Keratinocyte (primary cell): ENCODE measurements around the gene MAPK4. TPM values are rescaled to one million over a fixed set of nuclear protein-coding genes. Genes with fewer than 3 reads are reported as not detected.

Experiments
- DNase-seq: peaks from one replicate; pipeline ENCODE4 v3.0.0-alpha.2; 2011; ENCODE audit warnings: low read depth, missing footprints, low spot score
- FAIRE-seq: peaks from 2 replicates; lab custom pipeline; 2011; peaks lifted over from hg19 to GRCh38; lab: Jason Lieb, UNC
- H2AFZ ChIP-seq: 2 replicates; pipeline ENCODE4 v1.6.0; 2012; ENCODE audit warnings: low read length, control low read depth, inconsistent platforms; ENCODE audit not compliant: control insufficient read depth
- H3K27ac ChIP-seq: 2 replicates; pipeline ENCODE4 v1.5.1; 2011; ENCODE audit warnings: low read length; ENCODE audit not compliant: control insufficient read depth, insufficient read depth
- H3K27me3 ChIP-seq: 3 replicates; pipeline ENCODE4 v1.6.0; 2011; ENCODE audit warnings: low read length; ENCODE audit not compliant: control insufficient read depth, insufficient read depth; ENCODE audit errors: extremely low read depth
- H3K36me3 ChIP-seq, 2 experiments: 2 replicates in 1 of 2; 3 replicates in 1 of 2; pipeline ENCODE4 v1.5.1; 2011; ENCODE audit warnings: low read length in 2 of 2, mild to moderate bottlenecking in 1 of 2; ENCODE audit not compliant: control insufficient read depth in 2 of 2, insufficient read depth in 2 of 2; ENCODE audit errors: extremely low read depth in 1 of 2
- H3K4me1 ChIP-seq: 3 replicates; pipeline ENCODE4 v1.5.1; 2011; ENCODE audit warnings: low read length; ENCODE audit not compliant: control insufficient read depth, insufficient read depth; ENCODE audit errors: extremely low read depth
- H3K4me2 ChIP-seq: 3 replicates; pipeline ENCODE4 v1.6.0; 2011; ENCODE audit warnings: low read depth, low read length; ENCODE audit not compliant: control insufficient read depth, insufficient read depth; ENCODE audit errors: extremely low read depth
- H3K4me3 ChIP-seq, 3 experiments: fragments of 200-600 bp in 1 of 3; sonication (generic) in 1 of 3; 2 replicates in 2 of 3; 3 replicates in 1 of 3; pipeline ENCODE4 v1.5.1; 2011 to 2016; ENCODE audit warnings: low read length in 3 of 3, mild to moderate bottlenecking in 3 of 3, control low read depth in 2 of 3, inconsistent platforms in 1 of 3, low read depth in 1 of 3, mixed read lengths in 1 of 3, mixed run types in 1 of 3, moderate library complexity in 1 of 3; ENCODE audit not compliant: control insufficient read depth in 2 of 3, insufficient read depth in 2 of 3; ENCODE audit errors: extremely low read depth in 1 of 3
- H3K79me2 ChIP-seq: 2 replicates; pipeline ENCODE4 v1.6.0; 2012; ENCODE audit warnings: low read length; ENCODE audit not compliant: control insufficient read depth, insufficient read depth
- H3K9ac ChIP-seq: 3 replicates; pipeline ENCODE4 v1.6.0; 2011; ENCODE audit warnings: low read length; ENCODE audit not compliant: control insufficient read depth, insufficient read depth; ENCODE audit errors: extremely low read depth
- H3K9me1 ChIP-seq: 3 replicates; pipeline ENCODE4 v1.6.0; 2011; ENCODE audit warnings: low read length; ENCODE audit not compliant: control insufficient read depth, insufficient read depth; ENCODE audit errors: extremely low read depth
- H3K9me3 ChIP-seq: 2 replicates; pipeline ENCODE4 v1.5.1; 2012; ENCODE audit warnings: low read depth, low read length; ENCODE audit not compliant: control insufficient read depth
- H4K20me1 ChIP-seq: 3 replicates; pipeline ENCODE4 v1.6.0; 2011; ENCODE audit warnings: low read length; ENCODE audit not compliant: control insufficient read depth, insufficient read depth; ENCODE audit errors: extremely low read depth
- EZH2 ChIP-seq: IDR thresholded peaks from one replicate; pipeline ENCODE4 v1.6.1; 2012; ENCODE audit warnings: inconsistent platforms, mild to moderate bottlenecking, low read length, moderate library complexity
- dilution Hi-C: fragments of 300-500 bp; cut with MboI; formaldehyde crosslinking; loops from one replicate; pipeline ENCODE4 v1.7.0; 2020; ENCODE audit warnings: low sequenced_read_pairs; ENCODE audit not compliant: extremely low pct_ligation_motif_present
- polyA plus RNA-seq, 5 experiments: library from polyadenylated mRNA; depleted of rRNA in 3 of 5; stranded (reverse) in 3 of 5; stranded (forward) in 1 of 5; unstranded in 1 of 5; fragments of >200 nt; gene quantifications; 1 replicate in 1 of 5; 2 replicates in 3 of 5; 3 replicates in 1 of 5; pipeline versions ENCODE4 v1.2.1 to v1.2.3, GENCODE V29; 2011 to 2012; ENCODE audit warnings: missing spikeins in 2 of 5, low read depth in 1 of 5, low replicate concordance in 1 of 5
- TF ChIP-seq, protein P1 (sequence below), 3 experiments: IDR thresholded peaks in 1 of 3; conservative IDR thresholded peaks in 1 of 3; optimal IDR thresholded peaks in 1 of 3; 2 replicates in 2 of 3; 3 replicates in 1 of 3; pipeline versions ENCODE3 to v1.5.1; 2011; ENCODE audit warnings: low read length in 3 of 3, mild to moderate bottlenecking in 3 of 3, moderate library complexity in 2 of 3, control low read depth in 1 of 3, inconsistent platforms in 1 of 3; ENCODE audit not compliant: insufficient read depth in 2 of 3; ENCODE audit errors: extremely low read depth in 1 of 3

Gene MAPK4
- polyA plus RNA-seq, 1 donor (not counting 4 experiments of a cell fraction or from before 2014, with no cell fraction given) = not detected

DNA sequence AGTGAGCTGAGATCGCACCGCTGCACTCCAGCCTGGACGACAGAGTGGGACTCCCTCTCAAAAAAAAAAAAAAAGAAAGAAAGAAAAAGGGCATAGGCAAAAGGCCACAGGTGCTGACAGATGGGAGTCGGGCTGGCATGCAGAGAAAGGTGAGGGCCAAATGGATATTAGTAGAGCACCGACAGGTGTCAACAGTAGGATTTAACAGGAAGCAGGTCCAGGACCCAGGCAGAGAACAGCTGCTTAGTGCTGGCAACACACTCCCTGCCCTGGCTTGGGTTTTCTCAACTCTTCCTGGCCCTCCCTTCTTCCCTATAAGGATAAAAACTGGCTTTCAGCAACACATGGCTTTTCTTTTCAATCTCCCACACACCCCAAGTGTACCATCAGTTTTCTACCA, 175.0 kb downstream of the MAPK4 start:
- Histone ChIP-seq H4K20me1 (no peaks in the 10 kb centered on the region), H3K4me2 (no peak overlapping the region), H2AFZ (no peak overlapping the region), H3K4me1 (no peaks in the 10 kb centered on the region), H3K9me1 (no peaks in the 10 kb centered on the region), H3K79me2 (no peaks in the 10 kb centered on the region), H3K9me3 (no peaks in the 10 kb centered on the region), H3K9ac (no peak overlapping the region), H3K27me3 (no peaks in the 10 kb centered on the region), H3K36me3 (no peaks in the 10 kb centered on the region), H3K27ac (no peak overlapping the region), H3K4me3 (no peak overlapping the region)
- dilution Hi-C loops = no loop called here
- DNase-seq (no peak), FAIRE-seq (no peak)
- no peak for TF ChIP-seq EZH2
- TF ChIP-seq, protein P1, sequence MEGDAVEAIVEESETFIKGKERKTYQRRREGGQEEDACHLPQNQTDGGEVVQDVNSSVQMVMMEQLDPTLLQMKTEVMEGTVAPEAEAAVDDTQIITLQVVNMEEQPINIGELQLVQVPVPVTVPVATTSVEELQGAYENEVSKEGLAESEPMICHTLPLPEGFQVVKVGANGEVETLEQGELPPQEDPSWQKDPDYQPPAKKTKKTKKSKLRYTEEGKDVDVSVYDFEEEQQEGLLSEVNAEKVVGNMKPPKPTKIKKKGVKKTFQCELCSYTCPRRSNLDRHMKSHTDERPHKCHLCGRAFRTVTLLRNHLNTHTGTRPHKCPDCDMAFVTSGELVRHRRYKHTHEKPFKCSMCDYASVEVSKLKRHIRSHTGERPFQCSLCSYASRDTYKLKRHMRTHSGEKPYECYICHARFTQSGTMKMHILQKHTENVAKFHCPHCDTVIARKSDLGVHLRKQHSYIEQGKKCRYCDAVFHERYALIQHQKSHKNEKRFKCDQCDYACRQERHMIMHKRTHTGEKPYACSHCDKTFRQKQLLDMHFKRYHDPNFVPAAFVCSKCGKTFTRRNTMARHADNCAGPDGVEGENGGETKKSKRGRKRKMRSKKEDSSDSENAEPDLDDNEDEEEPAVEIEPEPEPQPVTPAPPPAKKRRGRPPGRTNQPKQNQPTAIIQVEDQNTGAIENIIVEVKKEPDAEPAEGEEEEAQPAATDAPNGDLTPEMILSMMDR (optimal IDR thresholded peaks at IDR 0.05 in 1 of 3, IDR thresholded peaks at IDR 0.05 in 1 of 3, conservative IDR thresholded peaks at IDR 0.05 in 1 of 3; ENCODE audit: extremely low read depth in 1 of 3, insufficient read depth in 2 of 3, low read length in 3 of 3) = no peak

DNA sequence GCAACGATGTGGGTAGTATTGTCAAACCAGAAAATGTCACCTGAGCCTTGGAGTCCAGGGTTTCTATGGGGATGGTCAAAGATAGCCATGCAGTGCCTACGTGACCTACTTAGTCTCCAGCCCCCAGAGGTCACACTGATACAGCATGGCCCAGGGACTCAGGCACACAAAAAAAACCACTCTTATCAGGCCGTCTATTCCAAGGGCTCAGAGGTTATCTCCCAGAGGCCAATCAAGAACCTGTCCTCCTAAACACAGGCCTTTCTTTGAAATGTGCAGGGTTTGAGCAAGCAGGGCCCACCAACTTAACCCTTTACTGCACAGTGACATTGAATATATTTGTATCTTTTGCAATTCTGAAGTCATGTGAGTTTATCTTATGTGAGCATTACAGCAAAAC, 177.2 kb downstream of the MAPK4 start:
- H3K9ac ChIP-seq = no peak overlapping the region
- no peaks in the 10 kb centered on the region for H3K9me3 ChIP-seq
- H3K36me3 ChIP-seq = no peaks in the 10 kb centered on the region
- H3K4me2 ChIP-seq = no peak overlapping the region
- FAIRE-seq (no peak), DNase-seq (no peak)
- no peaks in the 10 kb centered on the region for H3K9me1 ChIP-seq
- H3K4me3 ChIP-seq = no peak overlapping the region
- no peak overlapping the region for H2AFZ ChIP-seq
- no peaks in the 10 kb centered on the region for H3K27me3 ChIP-seq
- dilution Hi-C loops = no loop called here
- TF ChIP-seq EZH2 = no peak
- TF ChIP-seq, protein P1 (optimal IDR thresholded peaks at IDR 0.05 in 1 of 3, IDR thresholded peaks at IDR 0.05 in 1 of 3, conservative IDR thresholded peaks at IDR 0.05 in 1 of 3; ENCODE audit: extremely low read depth in 1 of 3, insufficient read depth in 2 of 3, low read length in 3 of 3) = no peak
- no peaks in the 10 kb centered on the region for H4K20me1 ChIP-seq
- no peaks in the 10 kb centered on the region for H3K79me2 ChIP-seq
- no peaks in the 10 kb centered on the region for H3K4me1 ChIP-seq
- no peak overlapping the region for H3K27ac ChIP-seq
